Stomach (tissue), 9 donors: Measurements from ENCODE around the gene TET2. TPM values are rescaled to one million over a fixed set of nuclear protein-coding genes. Genes with fewer than 3 reads are reported as not detected.

Experiments used
- DNase-seq, 2 donors: peaks; one replicate each; pipeline versions ENCODE4 v3.0.0 to v3.0.0-alpha.2; 2013 to 2019
- H3K27ac ChIP-seq, 5 donors: fragments of 200-600 bp in 4 of 5; sonication (generic) in 4 of 5; one replicate each; pipeline ENCODE4 v1.5.1; 2013 to 2019; ENCODE audit warnings: mild to moderate bottlenecking in 1 of 5, moderate library complexity in 1 of 5
- H3K27me3 ChIP-seq, 3 donors: fragments of 200-600 bp; sonication (generic); one replicate each; pipeline ENCODE4 v1.5.1; 2017 to 2019; ENCODE audit warnings: mixed run types in 1 of 3
- H3K36me3 ChIP-seq, 4 donors: fragments of 200-600 bp; sonication (generic); 1 replicate in 3 of 4; 2 replicates in 1 of 4; pipeline ENCODE4 v1.5.1; 2016 to 2019
- H3K4me1 ChIP-seq, 4 donors: fragments of 200-600 bp; sonication (generic); one replicate each; pipeline ENCODE4 v1.5.1; 2016 to 2019
- H3K4me3 ChIP-seq, 4 donors: fragments of 200-600 bp; sonication (generic) in 3 of 4; one replicate each; pipeline ENCODE4 v1.5.1; 2016 to 2019; ENCODE audit warnings: mild to moderate bottlenecking in 1 of 4
- H3K9me3 ChIP-seq, 4 donors: fragments of 200-600 bp; sonication (generic); one replicate each; pipeline ENCODE4 v1.5.1; 2016 to 2019
- CTCF ChIP-seq, 7 experiments: fragments of 450-650 bp in 4 of 7; fragments of 200-600 bp in 3 of 7; sonication (generic) in 3 of 7; IDR thresholded peaks; one replicate each; pipeline ENCODE4 v1.5.1; 2016 to 2019; ENCODE audit warnings: antibody characterized with exemption in 7 of 7, control low read depth in 2 of 7, mild to moderate bottlenecking in 1 of 7
- EP300 ChIP-seq: sonication (generic); formaldehyde crosslinking; IDR thresholded peaks from one replicate; pipeline ENCODE4 v1.6.1; 2017; ENCODE audit warnings: antibody characterized with exemption
- POLR2A ChIP-seq, 4 donors: fragments of 450-650 bp; IDR thresholded peaks; one replicate each; pipeline ENCODE4 v1.6.1; 2016; ENCODE audit warnings: antibody characterized with exemption in 4 of 4, control low read depth in 2 of 4, mild to moderate bottlenecking in 1 of 4, moderate library complexity in 1 of 4
- POLR2AphosphoS5 ChIP-seq, 3 donors: sonication (generic); formaldehyde crosslinking; IDR thresholded peaks; one replicate each; pipeline ENCODE4 v1.6.1; 2016; ENCODE audit warnings: antibody characterized with exemption in 3 of 3
- WGBS, 5 donors: extraction: QIAGEN DNeasy Blood & Tissue Kit in 3 of 5; methylation state at CpG; one replicate each; pipeline versions ENCODE4 v1.1.5 to v1.1.7; 2013 to 2018; 5-methylcytosine and 5-hydroxymethylcytosine counted together
- intact Hi-C: fragments of 100-400 bp; cut with DNase I; formaldehyde crosslinking; loops from one replicate; pipeline ENCODE4 v1.15.1; 2023; ENCODE audit warnings: low total_unique reads
- polyA plus RNA-seq, 3 donors: library from polyadenylated mRNA; stranded (reverse); fragments of 200-250 nt; gene quantifications; one replicate each; pipeline ENCODE4 v1.2.3, GENCODE V29; 2013
- small RNA-seq, 4 donors: library from RNA; depleted of rRNA; stranded (forward); fragments of <200 nt; gene quantifications; one replicate each; pipeline ENCODE3, GENCODE V24; 2016
- total RNA-seq, 5 donors: library from RNA; depleted of rRNA; stranded (reverse); fragments of >200 nt; gene quantifications; one replicate each; pipeline versions ENCODE4 v1.1.0 to v1.2.3, GENCODE V29; 2014 to 2016
- donor health status: healthy with polysubstance abuse.
- donor health status: Bipolar disorder and iron deficiency.
- donor health status: healthy.

Gene TET2
- total and polyA plus RNA-seq, 8 donors: 1.7 to 30.3 (median 21.7) TPM

DNA sequence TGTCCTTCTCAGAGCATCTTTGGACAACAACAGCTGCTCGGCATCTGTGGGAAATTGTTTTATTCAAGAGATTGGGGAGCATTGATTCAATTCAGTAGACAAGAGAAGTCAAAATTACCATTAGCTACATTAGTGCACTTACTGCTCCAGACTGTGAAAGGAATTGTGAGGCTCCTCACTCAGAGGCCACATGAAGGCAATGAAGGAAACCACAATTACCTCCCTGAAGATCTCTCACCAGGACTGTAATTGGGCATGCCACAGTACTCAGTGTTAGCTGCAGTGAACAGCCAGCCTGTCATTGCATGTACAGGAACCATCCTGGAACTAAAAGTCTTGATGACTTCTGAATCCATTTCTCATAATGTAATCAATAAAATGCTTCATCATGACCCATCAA is 182.4 kb downstream of the TET2 start:
- no peaks in the 10 kb centered on the region for H3K4me1 ChIP-seq
- no peak for DNase-seq
- TF ChIP-seq POLR2AphosphoS5 (IDR thresholded peaks at IDR 0.05): no peak
- no peak for TF ChIP-seq POLR2A (IDR thresholded peaks at IDR 0.05)
- no peak for TF ChIP-seq CTCF (IDR thresholded peaks at IDR 0.05)
- no peak for TF ChIP-seq EP300
- peaks cover 0 to 7% (median 0%) of the 10 kb centered on the region in 4 donors for H3K36me3 ChIP-seq
- no peak overlapping the region for H3K27ac ChIP-seq
- 80 to 98% (median 90%) methylated on average over 1 of the region's 1 CpG for WGBS, 5 donors
- H3K9me3 ChIP-seq: no peaks in the 10 kb centered on the region
- no peak overlapping the region for H3K4me3 ChIP-seq
- intact Hi-C loops: no loop called here
- no peaks in the 10 kb centered on the region for H3K27me3 ChIP-seq

Small RNA genes lying within 50 kb of the gene (small RNA-seq; reads per million reads assigned to genes)
- gene RF00322 (0 reads per million in 4 donors), gene RN7SL89P (0 reads per million in 4 donors)
